NCI-H345 treated with DMSO at 0.1 percent for 48 hours (cell line): ENCODE measurements around the gene BICDL1.
A peak's percentile ranks its signal among the peaks of the same experiment; 100 is the strongest.
"Not testable (repeated sequence)": the region's sequence is repeated elsewhere in the genome, so short reads cannot be mapped to it uniquely, and the experiment has no call there.

Source experiments
- DNase-seq: peaks from one replicate; lab custom pipeline; 2025; ENCODE audit not compliant: unreplicated experiment; lab: John Stamatoyannopoulos, UW

The BICDL1 gene

GRCh38 chr12:119988472-119989360 is at the start of gene BICDL1:
BICDL1 (plus strand) TSS chr12:119989236; CDS start chr12:119989869, 633 bp downstream.
- peak; percentile 96 for DNase-seq

- DNase-seq, result peak; percentile 30
Measured at GRCh38 chr12:119940897-119941296, 48.1 kb upstream of the BICDL1 start.

GRCh38 chr12:119942386-119942785 is 46.6 kb upstream of the BICDL1 start:
- DNase-seq, result no peak

GRCh38 chr12:119946213-119946612 is 42.8 kb upstream of the BICDL1 start:
- DNase-seq, result no peak

- peak; percentile 75 for DNase-seq
Measured at GRCh38 chr12:119949145-119949544, 39.9 kb upstream of the BICDL1 start.

- no peak for DNase-seq
Measured at GRCh38 chr12:119949594-119949993, 39.4 kb upstream of the BICDL1 start.

GRCh38 chr12:119956047-119956446 is 33.0 kb upstream of the BICDL1 start:
- DNase-seq, result no peak

GRCh38 chr12:119957135-119957534 is 31.9 kb upstream of the BICDL1 start:
- no peak for DNase-seq

GRCh38 chr12:119959435-119959834 is 29.6 kb upstream of the BICDL1 start:
- DNase-seq, result no peak

- DNase-seq, result no peak
Measured at GRCh38 chr12:119964123-119964522, 24.9 kb upstream of the BICDL1 start.

- no peak for DNase-seq
Measured at GRCh38 chr12:119964929-119965328, 24.1 kb upstream of the BICDL1 start.

- no peak for DNase-seq
Measured at GRCh38 chr12:119980242-119980641, 8.8 kb upstream of the BICDL1 start.

GRCh38 chr12:119980702-119981101 is 8.3 kb upstream of the BICDL1 start:
- not testable (repeated sequence) for DNase-seq

- DNase-seq, result no peak
Measured at GRCh38 chr12:119989361-119989730, 310 bp downstream of the BICDL1 start.

- DNase-seq, result no peak
Measured at GRCh38 chr12:119989731-119990381, 820 bp downstream of the BICDL1 start.

GRCh38 chr12:119990382-119990874 is 1.4 kb downstream of the BICDL1 start:
- DNase-seq, result no peak

- DNase-seq, result no peak
Measured at GRCh38 chr12:119992129-119992705, 3.2 kb downstream of the BICDL1 start.

GRCh38 chr12:119994892-119995658 is 6.0 kb downstream of the BICDL1 start:
- no peak for DNase-seq

- no peak for DNase-seq
Measured at GRCh38 chr12:119996417-119996816, 7.4 kb downstream of the BICDL1 start.

GRCh38 chr12:119998471-119999245 is 9.6 kb downstream of the BICDL1 start:
- DNase-seq, result no peak
